ENCODE measurements around the gene HLCS.

The HLCS gene

DNA sequence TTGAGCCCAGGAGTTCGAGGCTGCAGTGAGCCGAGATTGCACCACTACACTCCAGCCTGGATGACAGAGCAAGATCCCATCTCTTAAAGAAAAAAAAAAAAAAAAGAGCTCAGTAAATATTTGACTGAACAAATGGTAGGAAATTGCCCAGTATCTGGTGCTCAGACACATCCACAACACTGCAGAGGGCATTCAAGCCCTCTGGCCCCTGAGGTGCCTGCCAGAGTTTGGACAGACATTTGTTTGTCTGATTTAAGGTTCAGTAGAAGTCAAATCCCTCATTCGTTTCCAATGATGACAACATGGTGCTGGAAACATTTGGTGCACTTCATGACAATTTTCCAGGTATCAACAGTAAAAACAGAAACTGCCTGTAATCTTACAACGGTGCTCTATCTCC, 86.6 kb downstream of the HLCS start:
- DNase-seq, result no peak

DNA sequence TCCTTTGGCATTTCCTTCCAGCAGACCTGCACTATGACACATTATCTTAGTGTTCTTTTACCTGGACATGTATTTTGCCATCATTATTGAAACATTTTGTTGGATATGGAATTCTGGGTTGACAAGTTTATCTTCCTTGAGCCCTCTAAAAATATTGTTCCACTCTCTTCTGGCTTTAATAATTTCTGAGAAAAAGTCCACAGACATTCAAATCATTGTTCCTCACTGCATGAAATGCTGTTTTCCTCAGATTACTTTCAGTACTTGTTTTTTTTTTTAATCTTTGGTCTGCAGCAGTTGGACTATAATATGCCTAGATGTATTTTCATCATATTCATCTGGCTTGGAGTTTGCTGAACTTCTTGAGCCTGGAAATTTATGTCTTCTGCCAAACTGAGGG, 88.7 kb downstream of the HLCS start:
- no peak for DNase-seq

DNA sequence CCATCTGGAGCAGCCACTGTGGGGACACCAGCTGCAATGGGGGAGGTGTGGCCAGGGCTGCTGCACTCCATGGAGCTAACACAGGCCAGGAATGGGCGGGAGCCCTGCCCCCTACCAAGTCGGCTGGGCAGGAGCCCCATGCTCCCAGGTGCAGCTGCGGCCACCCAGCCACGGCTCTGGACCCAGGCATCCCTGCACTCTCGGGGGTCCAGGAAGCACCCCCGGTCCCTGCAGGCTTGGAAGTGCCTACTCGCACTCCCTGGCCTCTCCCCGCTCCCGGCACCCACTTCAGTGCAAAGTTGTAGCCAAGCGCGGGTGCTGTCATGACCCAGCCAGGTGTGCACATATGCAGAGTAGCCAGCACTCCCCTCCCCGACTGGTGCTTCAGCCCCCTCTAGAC, 91.8 kb downstream of the HLCS start:
- no peak for DNase-seq

DNA sequence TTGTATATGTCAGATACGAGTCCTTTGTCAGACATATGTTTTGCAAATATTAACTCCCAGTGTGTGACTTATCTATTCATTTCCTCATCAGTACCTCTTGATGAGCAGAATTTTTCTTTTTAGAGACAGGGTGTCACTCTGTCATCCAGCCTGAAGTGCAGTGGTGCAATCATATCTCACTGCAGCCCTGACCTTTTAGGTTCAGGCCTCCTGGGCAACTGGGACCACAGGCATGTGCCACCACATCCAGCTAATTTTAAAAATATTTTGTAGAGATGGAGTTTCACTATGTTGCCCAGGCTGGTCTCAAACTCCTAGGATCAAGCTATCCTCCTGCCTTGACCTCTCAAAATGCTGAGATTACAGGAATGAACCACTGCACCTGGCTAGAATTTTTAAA, 93.0 kb downstream of the HLCS start:
- DNase-seq, result no peak

DNA sequence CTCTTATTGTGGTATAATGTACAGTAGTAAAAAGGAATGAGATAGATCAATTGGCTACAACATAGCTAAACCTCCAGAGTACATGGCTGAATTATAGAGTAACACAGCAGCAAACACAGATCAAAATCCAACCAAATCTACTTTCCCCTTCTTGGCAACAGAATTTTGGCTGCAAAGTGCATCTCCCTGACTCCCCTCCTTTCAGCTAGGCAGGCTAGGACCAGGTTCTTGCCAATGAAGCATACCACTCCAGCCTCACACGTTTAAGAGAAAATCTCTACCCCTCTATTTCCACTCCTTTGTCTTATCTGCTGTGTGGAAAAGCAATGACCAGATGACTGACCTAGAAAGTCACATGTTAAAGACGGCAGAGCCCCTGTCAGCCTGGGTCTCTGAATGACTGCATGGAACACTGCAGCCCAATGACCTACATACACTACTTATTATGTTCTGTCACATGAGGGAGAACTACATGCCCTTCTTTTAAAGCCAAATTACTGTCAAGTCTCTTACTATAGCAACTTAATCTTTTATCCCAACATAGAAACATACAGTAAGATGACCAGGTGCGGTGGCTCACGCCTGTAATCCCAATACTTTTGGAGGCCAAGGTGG, 99.1 kb downstream of the HLCS start:
- no peak for DNase-seq

DNA sequence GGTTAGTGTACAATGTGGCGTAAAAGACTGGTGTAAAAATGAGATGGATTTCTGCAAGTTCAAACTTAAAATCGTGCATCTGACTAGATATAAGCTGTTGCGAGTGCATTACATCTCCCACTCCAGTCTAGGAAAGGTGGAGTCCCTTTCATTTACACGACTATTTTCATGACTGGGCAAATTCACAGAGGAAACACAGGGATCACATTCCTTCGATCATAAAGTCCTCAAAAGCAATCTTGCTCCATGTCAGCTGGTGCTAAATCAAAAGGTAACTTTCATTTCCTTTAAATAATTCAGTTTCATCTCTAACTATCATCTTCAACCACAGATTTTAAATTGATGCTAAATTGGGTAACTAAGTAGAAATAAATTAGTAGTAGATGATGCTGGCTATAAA, 100.0 kb downstream of the HLCS start:
- no peak for DNase-seq

DNA sequence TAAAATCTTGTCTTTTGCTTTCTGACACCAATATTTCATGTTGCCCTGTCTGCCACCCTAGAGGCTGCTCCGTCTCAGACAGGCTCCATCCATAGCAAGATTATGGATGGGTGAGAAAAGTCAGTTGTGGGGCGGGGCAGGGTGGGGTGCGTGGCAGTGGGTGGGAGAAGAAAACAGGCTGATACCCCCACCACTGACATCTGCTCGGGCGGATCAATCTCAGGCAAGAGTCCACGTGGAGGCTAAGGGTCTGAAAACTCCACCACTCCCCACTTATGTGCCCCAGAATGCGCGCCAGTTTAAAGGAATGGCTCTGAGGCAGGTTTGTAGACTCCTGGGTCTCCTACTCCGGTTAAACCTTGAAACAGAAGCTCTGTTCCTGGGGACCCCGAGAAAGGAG, 101.5 kb downstream of the HLCS start:
- DNase-seq, result no peak

DNA sequence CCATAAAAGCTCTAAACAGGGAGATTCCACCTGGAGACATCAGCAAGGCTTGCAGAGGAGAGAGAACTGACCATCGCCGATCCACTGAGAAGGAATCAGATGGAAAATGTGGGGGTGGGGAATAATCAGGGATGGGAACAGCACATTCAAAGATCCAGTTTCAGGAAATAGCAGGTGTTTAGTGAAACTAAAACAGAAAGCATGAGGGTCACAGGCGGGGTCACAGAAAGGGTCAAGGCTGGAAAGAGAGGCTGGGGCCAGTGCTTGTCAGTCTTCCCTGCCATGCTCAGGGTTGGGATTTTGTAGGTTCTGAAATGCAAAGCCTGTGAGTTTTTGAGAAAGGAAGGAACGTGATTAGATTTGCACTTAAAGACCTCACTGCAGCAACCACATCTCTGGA, 103.2 kb downstream of the HLCS start:
- DNase-seq, result no peak

DNA sequence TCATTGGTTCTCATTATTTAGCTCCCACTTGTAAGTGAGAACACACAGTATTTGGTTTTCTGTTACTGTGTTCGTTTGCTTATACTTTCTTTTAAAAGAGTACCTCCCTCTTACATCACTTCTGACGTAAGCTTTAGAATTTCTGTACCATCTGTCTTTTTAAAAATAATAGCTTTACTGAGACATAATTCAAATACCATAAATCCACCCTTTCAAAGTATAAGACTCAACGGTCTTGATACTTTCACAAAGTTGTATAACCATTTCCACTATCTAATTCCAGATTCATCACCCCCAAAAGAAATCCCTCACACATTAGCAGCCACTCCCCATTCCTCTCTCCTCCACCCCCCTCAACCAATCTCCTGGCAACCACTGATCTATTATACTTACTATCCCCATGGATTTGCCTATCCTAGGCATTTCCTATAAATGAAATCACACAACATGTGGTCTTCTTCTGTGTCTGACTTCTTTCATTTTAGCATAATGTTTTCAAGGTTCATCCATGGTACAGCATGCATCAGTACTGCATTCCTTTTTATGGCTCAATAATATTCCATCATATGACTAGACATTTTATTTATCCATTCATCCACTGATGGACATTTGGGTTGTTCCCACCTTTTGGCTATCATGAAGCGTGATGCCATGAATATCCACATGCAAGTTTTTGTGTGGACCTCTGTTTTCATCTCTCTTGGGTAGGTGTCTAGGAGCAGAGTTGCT, 104.7 kb downstream of the HLCS start:
- no peak for DNase-seq

DNA sequence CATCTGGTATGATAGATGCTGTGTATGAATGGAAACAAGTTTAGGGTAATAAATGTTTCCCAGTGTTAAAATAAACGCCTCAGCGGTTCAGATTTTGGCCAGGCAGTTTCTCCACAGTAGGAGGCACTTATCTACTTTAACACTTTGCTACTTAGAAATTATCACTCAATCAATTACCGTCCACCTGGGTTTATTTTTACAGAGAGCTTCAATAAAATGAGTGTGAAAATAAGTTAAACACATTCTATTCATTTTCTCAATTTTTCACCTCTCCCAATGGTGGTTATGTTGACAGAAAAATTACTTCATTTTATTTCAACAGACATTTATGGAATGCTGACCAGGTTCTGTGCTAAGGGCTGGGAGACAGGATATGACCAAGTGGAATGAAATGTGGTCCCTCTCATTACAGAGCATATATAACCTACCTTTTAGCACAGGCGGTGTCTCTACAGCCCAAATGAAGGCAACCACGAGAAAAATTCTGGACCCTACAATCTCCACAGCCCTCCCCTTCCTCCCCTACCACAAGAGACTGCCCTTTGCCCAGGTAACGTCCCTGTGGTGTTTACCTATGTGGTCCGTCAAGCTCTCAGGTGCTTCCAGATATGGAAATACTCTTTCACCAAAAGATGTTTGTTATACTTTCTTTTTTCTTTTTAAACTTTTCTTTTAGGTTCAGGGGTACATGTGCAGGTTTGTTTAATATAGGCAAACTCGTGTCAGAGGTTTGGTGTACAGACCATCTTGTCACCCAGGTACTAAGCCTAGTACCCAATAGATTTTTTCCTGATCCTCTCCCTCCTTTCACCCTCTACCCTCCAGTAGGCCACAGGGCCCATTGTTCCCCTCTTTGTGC, 105.5 kb downstream of the HLCS start:
- DNase-seq, result no peak

DNA sequence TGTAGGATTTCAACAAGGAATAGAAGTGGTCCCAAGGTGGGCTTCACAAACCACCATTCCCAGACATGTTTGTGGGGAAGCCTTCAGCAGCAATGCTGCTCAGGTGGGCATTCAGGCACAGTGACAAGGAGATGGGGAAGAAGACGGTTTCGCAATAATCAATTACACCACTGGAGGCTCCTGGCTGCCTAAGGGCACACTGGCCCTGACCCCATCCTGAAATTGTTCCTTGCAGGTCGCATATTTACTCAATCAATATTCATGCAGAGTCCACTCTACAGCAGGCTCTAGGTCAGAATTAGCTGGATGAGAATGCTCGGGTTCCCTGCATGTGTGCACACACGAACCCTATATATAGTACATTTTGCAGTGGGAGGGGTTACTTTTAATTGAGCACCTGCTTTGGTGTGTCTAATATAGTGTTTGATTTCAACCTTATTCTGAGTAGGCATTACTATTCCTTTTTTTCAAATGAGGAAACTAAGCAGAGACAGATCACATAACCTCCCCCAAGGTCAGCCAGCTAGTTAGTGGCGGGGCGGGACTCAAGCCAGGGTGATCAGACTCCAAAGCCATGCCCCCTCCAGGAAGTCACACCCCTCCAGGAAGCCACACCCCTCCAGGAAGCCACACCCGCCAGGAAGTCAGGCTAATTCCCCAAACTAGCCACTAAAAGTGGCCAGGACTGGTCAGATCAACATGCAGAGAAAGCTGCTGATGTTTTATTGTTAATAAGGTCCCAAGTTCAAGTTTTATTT, 106.5 kb downstream of the HLCS start:
- DNase-seq, result peak; percentile 86 to 89

DNA sequence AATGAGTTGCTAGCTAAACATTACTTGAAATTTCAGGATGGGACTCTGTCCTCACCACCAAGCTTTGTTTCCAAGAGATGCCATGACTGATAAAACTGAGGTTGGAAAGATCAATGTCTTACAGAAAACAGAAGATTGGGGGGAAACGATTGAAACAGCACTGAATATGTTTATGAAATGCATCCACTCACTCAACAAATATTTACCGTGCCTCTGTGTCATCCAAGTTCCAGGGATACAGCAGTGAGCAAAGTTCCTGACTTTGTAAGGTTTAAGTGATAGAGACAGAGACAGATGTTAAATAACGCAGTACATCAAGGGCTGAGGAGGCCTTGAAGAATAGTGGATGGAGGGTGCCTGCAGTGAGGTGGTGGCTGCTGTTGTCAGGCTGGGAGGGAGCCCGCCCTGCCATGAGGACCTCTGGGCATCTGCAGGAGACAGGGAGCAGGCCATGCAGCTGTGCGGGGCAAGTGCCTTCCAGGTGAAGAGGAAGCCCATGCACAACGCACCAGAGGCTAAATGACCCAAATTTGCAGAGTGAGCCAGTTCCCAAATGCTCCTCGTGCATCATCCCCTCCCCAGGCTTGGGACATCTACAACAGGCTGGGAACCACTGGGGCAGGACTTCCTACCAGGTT, 108.0 kb downstream of the HLCS start:
- DNase-seq, result no peak

DNA sequence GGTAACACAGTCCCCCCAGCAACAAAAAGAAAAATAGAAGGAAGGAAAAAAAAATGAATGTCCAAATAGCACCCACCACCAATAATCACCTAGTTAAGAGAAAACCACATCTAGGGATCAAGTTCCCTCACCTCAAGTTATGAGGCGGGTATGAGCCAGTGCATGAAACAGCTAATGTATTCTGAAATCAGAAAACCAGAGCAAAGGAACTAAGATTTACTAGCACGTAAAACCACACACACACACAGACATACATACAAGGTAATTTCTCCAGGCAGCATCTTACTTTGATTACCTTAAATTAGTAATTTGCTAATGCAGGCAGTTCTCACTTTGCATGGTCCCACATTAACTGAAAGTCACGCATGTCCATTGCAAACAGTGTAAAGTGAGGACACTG, 109.8 kb downstream of the HLCS start:
- DNase-seq, result no peak

DNA sequence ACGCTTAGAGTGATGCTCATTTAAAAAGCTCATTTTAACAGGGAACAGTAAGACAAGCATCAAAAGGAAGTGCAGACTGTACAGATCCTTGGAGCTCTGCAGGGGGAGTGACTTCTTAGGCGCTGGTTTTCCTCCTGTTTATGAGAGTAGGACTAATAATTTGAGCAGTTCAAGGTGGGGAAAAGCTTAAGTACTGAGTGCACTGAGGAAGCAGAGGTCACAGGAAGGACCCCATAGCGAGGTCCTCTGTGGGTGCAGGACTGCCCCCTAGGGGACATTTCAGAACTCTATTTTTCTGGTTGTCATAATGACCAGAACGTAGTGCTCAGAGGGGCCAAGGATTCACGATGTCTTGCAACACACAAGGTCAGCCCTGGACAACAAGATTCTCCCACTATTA, 112.1 kb downstream of the HLCS start:
- peak; percentile 16 to 18 for DNase-seq

DNA sequence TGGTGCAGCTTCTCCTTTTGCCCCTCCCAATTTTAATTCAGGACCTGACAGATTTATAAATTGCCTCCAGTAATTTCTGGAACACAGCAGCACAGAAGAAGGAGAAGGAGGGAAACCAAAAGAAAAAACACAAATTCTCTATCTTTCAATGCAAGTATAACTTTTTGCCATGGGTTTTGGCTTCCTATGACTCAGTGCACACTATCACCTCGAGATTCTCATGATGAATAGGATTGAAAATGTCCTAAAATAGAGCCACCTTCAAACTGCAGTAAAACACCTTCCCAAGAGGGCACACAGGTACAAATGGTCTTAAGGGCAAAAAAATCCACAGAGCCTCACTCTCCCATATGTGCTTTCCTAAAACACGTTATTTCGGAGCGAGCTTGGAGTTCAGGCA, 113.6 kb downstream of the HLCS start:
- DNase-seq, result no peak

DNA sequence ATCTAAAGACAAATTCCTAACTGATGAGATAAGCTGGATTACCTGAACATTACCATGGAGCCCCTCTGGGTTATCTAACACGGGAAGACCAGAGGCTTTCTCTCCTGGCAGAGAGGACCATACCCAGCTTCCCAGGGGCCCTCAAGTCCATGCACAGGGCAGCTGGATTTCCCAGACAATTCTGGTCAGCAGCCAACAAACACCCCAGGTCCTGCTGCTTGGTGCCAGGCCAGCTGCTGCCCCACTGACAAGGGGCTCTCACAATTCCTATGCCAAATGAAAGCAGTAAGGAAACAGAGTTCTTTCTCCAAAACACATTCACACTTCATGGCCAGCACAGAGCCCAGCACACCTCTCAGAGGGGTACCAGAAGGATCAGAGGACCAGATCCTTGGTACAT, 114.2 kb downstream of the HLCS start:
- no peak for DNase-seq

DNA sequence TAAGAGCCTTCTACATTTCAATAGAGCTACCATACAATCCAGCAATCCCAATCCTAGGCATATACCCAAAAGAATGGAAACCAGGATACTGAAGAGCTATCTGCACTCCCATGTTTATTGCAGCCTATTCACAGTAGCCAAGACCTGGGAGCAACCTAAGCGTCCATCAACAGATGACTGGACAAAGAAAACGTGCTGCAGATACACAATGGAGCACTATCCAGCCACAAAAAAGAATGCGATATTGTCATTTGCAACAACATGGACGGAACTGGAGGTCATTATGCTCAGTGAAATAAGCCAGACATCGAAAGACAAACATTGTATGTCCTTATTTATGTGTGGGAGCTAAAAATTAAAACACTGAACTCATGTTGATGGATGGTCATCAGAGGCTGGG, 115.3 kb downstream of the HLCS start:
- DNase-seq, result no peak

DNA sequence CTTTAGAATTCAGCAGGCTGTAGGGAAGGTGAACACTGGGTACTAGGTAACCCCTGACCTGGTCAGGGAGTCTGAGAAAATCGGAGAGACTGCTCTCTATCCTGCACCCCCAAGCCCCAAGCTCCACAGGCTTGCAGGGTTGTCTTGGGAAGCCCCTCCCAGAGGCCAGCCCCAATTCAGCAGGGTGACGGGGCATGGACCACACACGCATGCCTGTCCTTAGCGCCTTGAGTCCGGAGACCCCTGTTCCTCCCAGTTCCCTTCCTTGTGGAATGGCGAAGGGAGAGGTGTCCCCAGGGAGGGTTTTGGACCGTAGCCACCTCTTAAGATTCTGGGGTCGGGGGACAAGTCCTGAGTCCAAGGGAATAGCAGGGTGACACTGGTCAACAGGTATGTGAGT, 116.1 kb downstream of the HLCS start:
- no peak for DNase-seq

DNA sequence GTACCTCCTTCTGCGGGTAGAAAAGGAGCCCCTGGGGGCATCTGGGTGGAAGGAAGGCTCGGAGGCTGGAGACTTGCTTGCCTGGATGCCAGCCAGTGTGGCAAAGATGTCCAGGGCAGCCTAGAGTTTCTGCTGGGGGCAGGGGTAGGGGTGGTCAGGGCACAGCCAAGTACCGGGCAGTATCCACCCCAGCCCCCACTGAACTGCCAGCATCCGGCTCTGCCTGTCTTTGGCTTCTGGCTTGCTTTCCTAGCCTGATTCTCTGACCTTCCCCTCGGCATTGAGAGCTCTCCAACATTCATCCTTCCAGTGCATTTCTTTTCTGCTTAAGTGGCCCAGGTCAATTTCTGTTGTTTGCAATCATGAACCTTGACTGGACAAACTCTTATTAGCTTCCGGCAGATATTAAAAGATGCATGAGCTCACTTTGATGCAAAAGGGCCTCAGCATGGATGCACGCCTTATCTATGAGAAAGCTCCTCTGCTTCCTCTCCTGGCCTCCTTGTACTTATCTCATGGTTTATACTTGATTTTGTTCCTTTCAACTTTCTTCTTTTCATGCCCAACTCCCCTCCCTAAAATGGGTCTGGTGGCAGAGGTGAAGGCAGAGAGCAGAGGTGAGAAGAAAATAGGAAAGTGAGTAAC, 116.9 kb downstream of the HLCS start:
- DNase-seq, result no peak

DNA sequence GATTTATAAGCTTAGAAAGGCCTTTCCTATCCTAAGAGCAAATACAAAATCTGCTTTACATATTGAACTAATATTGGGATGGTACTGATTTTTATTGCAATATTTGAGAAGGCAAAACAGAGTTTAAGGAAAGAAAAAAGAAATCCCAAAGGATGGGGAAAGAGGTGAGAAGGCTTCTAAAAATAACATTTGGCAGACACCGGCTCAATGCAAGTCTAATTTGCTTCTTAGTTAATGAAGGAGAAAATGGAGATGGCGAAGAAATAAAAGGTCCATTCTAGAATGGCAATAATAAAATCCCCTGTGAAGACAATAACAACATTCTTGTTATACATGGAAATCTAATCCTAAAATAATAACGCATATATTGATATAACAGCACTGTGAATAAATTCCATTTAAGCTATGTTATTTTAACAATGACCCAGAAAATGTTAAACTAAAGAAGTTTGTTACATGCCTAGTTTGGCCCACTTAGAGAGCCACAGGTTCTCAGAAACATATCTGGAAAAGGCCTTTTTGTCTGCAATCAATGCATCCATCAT, 117.7 kb downstream of the HLCS start:
- no peak for DNase-seq

DNA sequence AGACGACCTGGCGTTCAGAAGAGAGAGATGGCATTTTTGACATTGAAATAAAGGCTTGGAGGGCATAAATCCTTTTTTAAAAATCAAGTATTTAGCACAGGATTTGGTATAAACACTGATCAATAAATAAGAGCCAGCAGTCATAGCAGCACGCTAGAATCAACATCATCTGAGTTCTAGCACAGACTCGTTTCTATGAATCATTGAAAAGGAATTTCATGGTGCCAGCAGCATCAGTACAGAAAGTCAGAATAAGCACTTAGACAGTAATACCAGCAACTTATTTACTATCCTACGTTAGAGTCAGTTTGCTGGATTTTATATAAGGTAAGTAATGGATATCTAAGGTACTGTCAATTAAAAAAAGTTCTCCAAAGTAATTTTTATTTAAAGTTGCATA, 119.3 kb downstream of the HLCS start:
- DNase-seq, result no peak

DNA sequence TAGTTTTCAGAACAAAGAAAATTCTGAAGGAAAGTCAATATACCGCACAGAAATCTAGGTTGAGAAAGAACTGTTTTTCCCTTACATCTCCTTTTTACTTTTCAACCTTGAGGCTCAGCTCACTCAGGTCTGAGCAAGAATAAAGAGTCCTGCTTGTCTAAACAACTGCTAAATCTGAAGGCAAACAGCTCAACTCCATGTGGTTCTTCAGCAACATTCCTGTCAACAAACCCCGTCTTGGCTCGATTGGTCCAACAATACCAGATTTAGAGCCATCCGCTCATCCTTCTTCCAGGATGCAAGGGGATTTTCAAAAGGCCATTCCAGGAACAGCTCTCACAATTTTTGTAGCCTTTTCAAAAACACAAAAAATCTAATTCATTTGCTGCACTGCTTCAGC, 119.8 kb downstream of the HLCS start:
- no peak for DNase-seq

All from AML-193 (cell line).